ENCODE measurements around the gene ZNRF3. TPM values are rescaled to one million over a fixed set of nuclear protein-coding genes. Genes with fewer than 3 reads are reported as not detected.

Gene ZNRF3
- polyA plus RNA-seq, 3 donors = 0.13 TPM; not detected in 2

- no CpG with 5 or more reads among the region's 4 CpGs for whole genome bisulfite sequencing (ENCODE audit: insufficient coverage)
- no peak overlapping the region for H3K9ac ChIP-seq (ENCODE audit: insufficient read depth, low read length, poor library complexity, severe bottlenecking)
- no peak overlapping the region for H3K4me3 ChIP-seq (replicated peaks in 1 of 3; ENCODE audit: low read depth in 2 of 3, low read length in 3 of 3)
- Mint-ChIP-seq H3K4me1 (no peaks in the 10 kb centered on the region), H3K36me3 (no peaks in the 10 kb centered on the region), H3K27ac (no peak overlapping the region), H3K9me3 (no peaks in the 10 kb centered on the region), H3K27me3 (ENCODE audit: low read depth in 3 of 3) (no peaks in the 10 kb centered on the region), H3K4me3 (no peak overlapping the region)
- no peaks in the 10 kb centered on the region for H3K4me1 ChIP-seq (ENCODE audit: control insufficient read depth in 1 of 2, insufficient read depth in 2 of 2, low read length in 2 of 2)
- H2AFZ ChIP-seq (ENCODE audit: insufficient read depth, low read depth, low read length, poor library complexity, severe bottlenecking) = no peak overlapping the region
- no peaks in the 10 kb centered on the region for H3K9me3 ChIP-seq (replicated peaks in 1 of 2; ENCODE audit: control insufficient read depth in 1 of 2, insufficient read depth in 1 of 2, low read length in 2 of 2)
- H3K27ac ChIP-seq (ENCODE audit: low read depth in 1 of 2, low read length in 2 of 2) = no peak overlapping the region
- no peaks in the 10 kb centered on the region for H3K36me3 ChIP-seq (replicated peaks in 1 of 2; ENCODE audit: control insufficient read depth in 1 of 2, insufficient read depth in 2 of 2, low read length in 2 of 2)
- intact Hi-C loops (cut with micrococcal nuclease) = no loop called here
- no peaks in the 10 kb centered on the region for H3K79me2 ChIP-seq (ENCODE audit: insufficient read depth, low read length)
- DNase-seq = no peak
- no peak overlapping the region for H3K4me2 ChIP-seq (replicated peaks; ENCODE audit: extremely low read depth, low read length, poor library complexity, severe bottlenecking)
- no peaks in the 10 kb centered on the region for H3K27me3 ChIP-seq (ENCODE audit: control insufficient read depth in 2 of 2, insufficient read depth in 2 of 2, low read length in 2 of 2)
- no peaks in the 10 kb centered on the region for H4K20me1 ChIP-seq (ENCODE audit: insufficient read depth, low read length)
- TF ChIP-seq, protein P1, sequence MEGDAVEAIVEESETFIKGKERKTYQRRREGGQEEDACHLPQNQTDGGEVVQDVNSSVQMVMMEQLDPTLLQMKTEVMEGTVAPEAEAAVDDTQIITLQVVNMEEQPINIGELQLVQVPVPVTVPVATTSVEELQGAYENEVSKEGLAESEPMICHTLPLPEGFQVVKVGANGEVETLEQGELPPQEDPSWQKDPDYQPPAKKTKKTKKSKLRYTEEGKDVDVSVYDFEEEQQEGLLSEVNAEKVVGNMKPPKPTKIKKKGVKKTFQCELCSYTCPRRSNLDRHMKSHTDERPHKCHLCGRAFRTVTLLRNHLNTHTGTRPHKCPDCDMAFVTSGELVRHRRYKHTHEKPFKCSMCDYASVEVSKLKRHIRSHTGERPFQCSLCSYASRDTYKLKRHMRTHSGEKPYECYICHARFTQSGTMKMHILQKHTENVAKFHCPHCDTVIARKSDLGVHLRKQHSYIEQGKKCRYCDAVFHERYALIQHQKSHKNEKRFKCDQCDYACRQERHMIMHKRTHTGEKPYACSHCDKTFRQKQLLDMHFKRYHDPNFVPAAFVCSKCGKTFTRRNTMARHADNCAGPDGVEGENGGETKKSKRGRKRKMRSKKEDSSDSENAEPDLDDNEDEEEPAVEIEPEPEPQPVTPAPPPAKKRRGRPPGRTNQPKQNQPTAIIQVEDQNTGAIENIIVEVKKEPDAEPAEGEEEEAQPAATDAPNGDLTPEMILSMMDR (IDR thresholded peaks at IDR 0.05) = no peak
These were observed 27.9 kb downstream of the ZNRF3 start for GRCh38 chr22:28911304-28911690.

GRCh38 chr22:28911777-28912669 is 28.7 kb downstream of the ZNRF3 start:
- H3K4me1 Mint-ChIP-seq = no peaks in the 10 kb centered on the region
- no peaks in the 10 kb centered on the region for H3K4me1 ChIP-seq (ENCODE audit: control insufficient read depth in 1 of 2, insufficient read depth in 2 of 2, low read length in 2 of 2)
- no peaks in the 10 kb centered on the region for H3K9me3 ChIP-seq (replicated peaks in 1 of 2; ENCODE audit: control insufficient read depth in 1 of 2, insufficient read depth in 1 of 2, low read length in 2 of 2)
- DNase-seq = no peak
- H3K4me3 Mint-ChIP-seq = no peak overlapping the region
- intact Hi-C loops (cut with micrococcal nuclease) = no loop called here
- no peaks in the 10 kb centered on the region for H3K36me3 Mint-ChIP-seq
- no peak overlapping the region for H3K27ac Mint-ChIP-seq
- no peak overlapping the region for H3K9ac ChIP-seq (ENCODE audit: insufficient read depth, low read length, poor library complexity, severe bottlenecking)
- whole genome bisulfite sequencing (ENCODE audit: insufficient coverage) = 100% methylated on average over 1 of the region's 10 CpGs
- no peaks in the 10 kb centered on the region for H3K79me2 ChIP-seq (ENCODE audit: insufficient read depth, low read length)
- no peak overlapping the region for H3K4me2 ChIP-seq (replicated peaks; ENCODE audit: extremely low read depth, low read length, poor library complexity, severe bottlenecking)
- no peak overlapping the region for H3K4me3 ChIP-seq (replicated peaks in 1 of 3; ENCODE audit: low read depth in 2 of 3, low read length in 3 of 3)
- H3K27ac ChIP-seq (ENCODE audit: low read depth in 1 of 2, low read length in 2 of 2) = no peak overlapping the region
- H2AFZ ChIP-seq (ENCODE audit: insufficient read depth, low read depth, low read length, poor library complexity, severe bottlenecking) = no peak overlapping the region
- no peaks in the 10 kb centered on the region for H3K27me3 Mint-ChIP-seq (ENCODE audit: low read depth in 3 of 3)
- H3K36me3 ChIP-seq (replicated peaks in 1 of 2; ENCODE audit: control insufficient read depth in 1 of 2, insufficient read depth in 2 of 2, low read length in 2 of 2) = no peaks in the 10 kb centered on the region
- H3K9me3 Mint-ChIP-seq = no peaks in the 10 kb centered on the region
- H4K20me1 ChIP-seq (ENCODE audit: insufficient read depth, low read length) = no peaks in the 10 kb centered on the region
- TF ChIP-seq, protein P1 (IDR thresholded peaks at IDR 0.05) = no peak
- H3K27me3 ChIP-seq (ENCODE audit: control insufficient read depth in 2 of 2, insufficient read depth in 2 of 2, low read length in 2 of 2) = no peaks in the 10 kb centered on the region
